ENCODE measurements around the gene GRP. TPM values are rescaled to one million over a fixed set of nuclear protein-coding genes. Genes with fewer than 3 reads are reported as not detected.
A peak's percentile ranks its signal among the peaks of the same experiment; 100 is the strongest.

The GRP gene
- polyA plus RNA-seq, 2 donors, result not detected

DNA sequence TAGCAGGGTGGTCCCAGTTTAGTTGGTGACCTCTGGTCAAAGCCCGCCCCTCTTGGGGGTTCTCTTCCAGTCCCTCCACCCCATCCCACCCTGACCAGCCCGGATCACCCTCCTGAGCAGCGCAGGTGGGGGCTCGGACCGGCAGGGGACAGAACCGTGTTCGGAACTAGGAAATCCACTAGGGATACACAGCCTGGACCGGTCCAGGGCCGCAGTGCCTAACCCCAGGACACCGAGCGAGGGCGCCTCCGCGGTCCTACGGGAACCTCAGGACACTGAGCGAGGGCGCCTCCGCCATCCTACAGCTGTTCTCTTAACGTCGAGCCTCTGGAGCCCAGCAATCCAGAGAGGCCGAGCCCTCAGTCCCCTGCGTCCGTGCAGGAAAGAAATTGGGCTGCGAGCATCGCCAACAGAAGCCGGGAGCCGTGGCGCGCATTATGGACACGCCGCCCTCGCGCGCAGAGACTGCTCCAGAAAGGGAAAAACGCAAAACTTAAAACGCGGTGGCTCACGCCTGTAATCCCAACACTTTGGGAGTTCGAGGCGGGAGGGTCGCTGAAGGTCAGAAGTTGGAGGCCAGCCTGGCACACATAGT is 44.8 kb downstream of the GRP start:
- no peaks in the 10 kb centered on the region for H3K36me3 ChIP-seq (ENCODE audit: control insufficient read depth in 2 of 2, insufficient read depth in 2 of 2, low read length in 1 of 2)
- 9 to 11% methylated on average over 41 of the region's 41 CpGs for WGBS, 2 donors
- no peak overlapping the region for H3K27ac ChIP-seq (ENCODE audit: low read depth in 2 of 2, low read length in 1 of 2)
- peaks cover 6 to 8% of the 10 kb centered on the region in 2 donors for H3K4me1 ChIP-seq (ENCODE audit: control insufficient read depth in 2 of 2, insufficient read depth in 2 of 2, low read length in 1 of 2)
- peaks cover 4 to 8% of the 10 kb centered on the region in 2 donors for H3K9me3 ChIP-seq (ENCODE audit: control insufficient read depth in 2 of 2, insufficient read depth in 1 of 2, low read depth in 1 of 2, low read length in 1 of 2)
- peaks cover 0 to 35% of the 10 kb centered on the region in 2 donors for H3K27me3 ChIP-seq (ENCODE audit: control insufficient read depth in 1 of 2, insufficient read depth in 2 of 2, low read length in 2 of 2)
- H3K4me3 ChIP-seq (ENCODE audit: low read depth in 1 of 2, low read length in 2 of 2), result peak overlapping the region in 1 of 2 donors; percentile 28

DNA sequence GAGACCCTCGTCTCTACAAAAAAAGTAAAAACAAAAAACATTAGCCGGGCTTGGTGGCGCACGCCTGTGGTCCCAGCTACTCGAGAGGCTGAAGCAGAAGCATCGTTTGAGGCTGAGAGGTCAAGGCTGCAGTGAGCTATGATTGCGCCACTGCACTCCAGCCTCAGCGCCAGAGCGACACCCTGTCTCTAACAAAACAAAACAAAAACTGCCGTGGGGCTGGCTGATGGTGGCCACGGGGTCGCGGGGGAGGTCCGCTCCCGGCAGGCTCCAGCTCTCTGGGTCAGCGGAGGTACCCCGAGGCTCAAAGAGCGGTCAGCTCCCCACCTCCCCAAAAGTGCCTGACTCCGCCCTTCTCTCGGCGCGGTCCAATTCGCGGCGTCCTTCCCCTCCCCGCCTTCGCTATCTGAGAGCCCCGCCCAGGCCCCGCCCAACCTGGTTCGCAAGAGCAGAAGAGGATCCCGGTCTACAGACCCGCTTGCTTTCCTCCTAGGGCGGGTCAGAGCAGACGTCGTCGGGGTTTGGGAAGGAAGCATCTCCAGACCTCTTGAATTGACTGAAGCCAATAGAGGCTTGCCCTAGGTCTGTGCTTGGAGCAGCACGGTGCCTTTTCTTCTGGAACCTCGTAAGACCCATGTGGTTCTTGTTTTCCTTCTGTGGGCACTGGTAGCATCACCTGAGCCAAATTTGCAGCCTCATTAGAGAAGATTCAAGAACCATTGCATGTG is 45.5 kb downstream of the GRP start:
- peaks cover 6 to 8% of the 10 kb centered on the region in 2 donors for H3K4me1 ChIP-seq (ENCODE audit: control insufficient read depth in 2 of 2, insufficient read depth in 2 of 2, low read length in 1 of 2)
- 6 to 7% methylated on average over 36 to 38 of the region's 38 CpGs for WGBS, 2 donors
- H3K27ac ChIP-seq (ENCODE audit: low read depth in 2 of 2, low read length in 1 of 2), result no peak overlapping the region
- H3K4me3 ChIP-seq (ENCODE audit: low read depth in 1 of 2, low read length in 2 of 2), result peak overlapping the region; percentile 19 to 28
- H3K9me3 ChIP-seq (ENCODE audit: control insufficient read depth in 2 of 2, insufficient read depth in 1 of 2, low read depth in 1 of 2, low read length in 1 of 2), result peaks cover 4 to 8% of the 10 kb centered on the region in 2 donors
- H3K27me3 ChIP-seq (ENCODE audit: control insufficient read depth in 1 of 2, insufficient read depth in 2 of 2, low read length in 2 of 2), result peaks cover 0 to 36% of the 10 kb centered on the region in 2 donors
- no peaks in the 10 kb centered on the region for H3K36me3 ChIP-seq (ENCODE audit: control insufficient read depth in 2 of 2, insufficient read depth in 2 of 2, low read length in 1 of 2)

DNA sequence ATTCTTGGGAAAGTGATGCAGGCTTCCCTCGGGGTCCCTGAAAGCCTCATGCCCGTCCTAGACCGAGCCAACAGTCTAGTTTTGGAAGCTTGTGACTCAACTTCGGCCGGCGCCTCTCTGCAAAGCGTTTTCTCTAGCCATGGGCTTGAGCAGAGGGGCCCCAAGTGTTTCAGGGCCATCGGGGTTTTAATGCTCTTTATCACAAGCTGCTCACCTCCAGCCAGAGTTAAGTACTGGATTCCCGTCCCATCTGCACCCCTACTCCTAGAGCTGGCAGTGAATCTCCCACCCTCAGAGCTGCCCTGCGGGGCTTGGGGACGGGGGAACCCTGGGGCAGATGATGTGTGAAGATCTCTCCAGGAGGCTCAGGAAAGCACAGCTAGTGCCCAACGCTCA is 46.0 kb downstream of the GRP start:
- peaks cover 4 to 8% of the 10 kb centered on the region in 2 donors for H3K9me3 ChIP-seq (ENCODE audit: control insufficient read depth in 2 of 2, insufficient read depth in 1 of 2, low read depth in 1 of 2, low read length in 1 of 2)
- 9 to 11% methylated on average over 12 of the region's 12 CpGs for WGBS, 2 donors
- peaks cover 6 to 8% of the 10 kb centered on the region in 2 donors for H3K4me1 ChIP-seq (ENCODE audit: control insufficient read depth in 2 of 2, insufficient read depth in 2 of 2, low read length in 1 of 2)

DNA sequence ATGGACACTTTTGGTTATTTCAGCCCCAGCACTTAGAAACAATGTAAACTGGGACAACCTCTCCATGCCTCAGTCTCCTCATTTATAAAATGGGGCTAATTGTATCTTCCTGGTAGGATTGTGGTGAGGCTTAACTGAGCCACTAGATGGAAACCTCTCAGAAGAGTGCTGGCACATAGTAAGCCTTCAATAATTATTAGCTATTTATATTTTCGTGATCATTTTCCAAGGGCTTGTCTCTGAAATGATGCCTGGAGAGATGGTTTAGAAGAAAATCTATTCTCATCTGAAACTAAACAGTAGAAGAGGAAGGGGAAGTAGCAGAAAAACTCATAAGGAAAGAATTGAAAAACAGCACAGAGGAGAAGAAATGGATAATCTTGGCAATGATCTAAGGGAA is 46.5 kb downstream of the GRP start:
- peaks cover 6 to 8% of the 10 kb centered on the region in 2 donors for H3K4me1 ChIP-seq (ENCODE audit: control insufficient read depth in 2 of 2, insufficient read depth in 2 of 2, low read length in 1 of 2)
- H3K4me3 ChIP-seq (ENCODE audit: low read depth in 1 of 2, low read length in 2 of 2), result no peak overlapping the region
- peaks cover 0 to 45% of the 10 kb centered on the region in 2 donors for H3K27me3 ChIP-seq (ENCODE audit: control insufficient read depth in 1 of 2, insufficient read depth in 2 of 2, low read length in 2 of 2)
- H3K36me3 ChIP-seq (ENCODE audit: control insufficient read depth in 2 of 2, insufficient read depth in 2 of 2, low read length in 1 of 2), result no peaks in the 10 kb centered on the region
- H3K27ac ChIP-seq (ENCODE audit: low read depth in 2 of 2, low read length in 1 of 2), result no peak overlapping the region
- H3K9me3 ChIP-seq (ENCODE audit: control insufficient read depth in 2 of 2, insufficient read depth in 1 of 2, low read depth in 1 of 2, low read length in 1 of 2), result peaks cover 4 to 8% of the 10 kb centered on the region in 2 donors
- WGBS, 2 donors, result 15 to 20% methylated on average over 1 of the region's 1 CpG

More for the DNA sequence above, 46.0 kb downstream of the GRP start:
- H3K27me3 ChIP-seq (ENCODE audit: control insufficient read depth in 1 of 2, insufficient read depth in 2 of 2, low read length in 2 of 2), result peaks cover 0 to 42% of the 10 kb centered on the region in 2 donors
- H3K36me3 ChIP-seq (ENCODE audit: control insufficient read depth in 2 of 2, insufficient read depth in 2 of 2, low read length in 1 of 2), result no peaks in the 10 kb centered on the region
- peak overlapping the region in 1 of 2 donors; percentile 28 for H3K4me3 ChIP-seq (ENCODE audit: low read depth in 1 of 2, low read length in 2 of 2)
- H3K27ac ChIP-seq (ENCODE audit: low read depth in 2 of 2, low read length in 1 of 2), result no peak overlapping the region

DNA sequence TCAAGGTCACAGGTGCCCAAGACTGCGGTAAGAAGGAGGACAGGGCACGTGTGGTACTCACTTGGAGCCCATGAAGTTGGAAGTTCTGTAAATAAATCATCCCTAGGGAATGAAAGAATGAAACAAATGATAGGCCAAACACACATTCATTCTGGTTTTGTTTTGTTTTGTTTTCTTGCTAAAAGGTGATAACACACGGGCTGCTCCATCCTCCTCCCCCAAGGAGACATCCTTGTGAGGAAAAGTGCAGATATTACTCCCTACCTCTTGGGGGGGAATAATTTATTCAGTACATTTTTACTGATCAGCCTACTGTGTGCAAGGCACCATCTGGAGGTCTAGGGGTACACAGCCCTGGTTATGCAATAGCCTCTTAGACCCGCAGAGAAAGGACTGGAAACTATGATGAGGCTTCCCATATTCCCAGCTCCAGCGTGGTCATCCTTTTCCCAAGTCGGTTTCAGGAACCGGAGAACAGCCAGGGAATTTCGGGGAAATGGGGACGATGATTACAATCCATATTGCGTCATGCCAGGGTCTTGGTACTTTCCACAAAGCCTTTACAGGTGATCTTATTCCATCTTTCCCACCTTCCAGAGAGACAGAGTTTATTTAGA is 47.0 kb downstream of the GRP start:
- no peak overlapping the region for H3K4me3 ChIP-seq (ENCODE audit: low read depth in 1 of 2, low read length in 2 of 2)
- H3K36me3 ChIP-seq (ENCODE audit: control insufficient read depth in 2 of 2, insufficient read depth in 2 of 2, low read length in 1 of 2), result no peaks in the 10 kb centered on the region
- peaks cover 0 to 45% of the 10 kb centered on the region in 2 donors for H3K27me3 ChIP-seq (ENCODE audit: control insufficient read depth in 1 of 2, insufficient read depth in 2 of 2, low read length in 2 of 2)
- H3K4me1 ChIP-seq (ENCODE audit: control insufficient read depth in 2 of 2, insufficient read depth in 2 of 2, low read length in 1 of 2), result peaks cover 6 to 8% of the 10 kb centered on the region in 2 donors
- 13 to 14% methylated on average over 10 of the region's 10 CpGs for WGBS, 2 donors
- H3K9me3 ChIP-seq (ENCODE audit: control insufficient read depth in 2 of 2, insufficient read depth in 1 of 2, low read depth in 1 of 2, low read length in 1 of 2), result peaks cover 4 to 8% of the 10 kb centered on the region in 2 donors
- H3K27ac ChIP-seq (ENCODE audit: low read depth in 2 of 2, low read length in 1 of 2), result no peak overlapping the region

DNA sequence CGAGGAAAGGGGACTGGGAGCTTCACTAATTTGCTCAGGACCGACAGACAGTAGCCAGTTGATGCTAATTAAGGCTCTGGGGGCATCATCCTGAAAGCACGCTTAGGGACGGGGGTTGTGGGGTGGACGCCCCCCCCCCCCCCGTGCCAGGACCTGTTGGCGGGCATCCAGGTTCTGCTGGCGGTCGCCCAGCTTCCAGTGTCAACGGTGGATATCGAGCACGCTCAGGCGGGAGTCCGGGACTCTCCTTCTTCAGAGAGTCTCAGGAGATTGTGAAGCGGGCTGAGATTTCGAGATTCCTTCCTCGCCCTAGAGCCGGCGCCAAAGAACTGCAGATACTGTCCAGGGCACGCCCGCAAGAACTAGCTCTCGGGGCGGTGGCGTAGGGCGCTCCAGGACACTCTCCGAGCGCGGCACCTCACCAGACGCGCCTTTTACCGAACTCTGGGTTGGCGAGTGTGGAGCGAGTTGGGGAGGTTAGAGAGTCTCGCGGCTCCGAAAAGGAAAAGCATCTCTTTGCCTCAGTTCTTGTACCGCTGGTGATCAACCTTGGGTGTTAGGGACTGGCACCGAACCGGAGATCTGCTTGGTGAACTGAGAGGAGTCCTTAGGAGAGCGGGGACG is 47.7 kb downstream of the GRP start:
- Histone ChIP-seq H3K9me3 (ENCODE audit: control insufficient read depth in 2 of 2, insufficient read depth in 1 of 2, low read depth in 1 of 2, low read length in 1 of 2) (peaks cover 4 to 8% of the 10 kb centered on the region in 2 donors), H3K27ac (ENCODE audit: low read depth in 2 of 2, low read length in 1 of 2) (no peak overlapping the region), H3K27me3 (ENCODE audit: control insufficient read depth in 1 of 2, insufficient read depth in 2 of 2, low read length in 2 of 2) (peaks cover 0 to 50% of the 10 kb centered on the region in 2 donors), H3K36me3 (ENCODE audit: control insufficient read depth in 2 of 2, insufficient read depth in 2 of 2, low read length in 1 of 2) (no peaks in the 10 kb centered on the region), H3K4me1 (ENCODE audit: control insufficient read depth in 2 of 2, insufficient read depth in 2 of 2, low read length in 1 of 2) (peaks cover 6 to 8% of the 10 kb centered on the region in 2 donors), H3K4me3 (ENCODE audit: low read depth in 1 of 2, low read length in 2 of 2) (no peak overlapping the region)
- 2 to 3% methylated on average over 39 to 41 of the region's 41 CpGs for WGBS, 2 donors

DNA sequence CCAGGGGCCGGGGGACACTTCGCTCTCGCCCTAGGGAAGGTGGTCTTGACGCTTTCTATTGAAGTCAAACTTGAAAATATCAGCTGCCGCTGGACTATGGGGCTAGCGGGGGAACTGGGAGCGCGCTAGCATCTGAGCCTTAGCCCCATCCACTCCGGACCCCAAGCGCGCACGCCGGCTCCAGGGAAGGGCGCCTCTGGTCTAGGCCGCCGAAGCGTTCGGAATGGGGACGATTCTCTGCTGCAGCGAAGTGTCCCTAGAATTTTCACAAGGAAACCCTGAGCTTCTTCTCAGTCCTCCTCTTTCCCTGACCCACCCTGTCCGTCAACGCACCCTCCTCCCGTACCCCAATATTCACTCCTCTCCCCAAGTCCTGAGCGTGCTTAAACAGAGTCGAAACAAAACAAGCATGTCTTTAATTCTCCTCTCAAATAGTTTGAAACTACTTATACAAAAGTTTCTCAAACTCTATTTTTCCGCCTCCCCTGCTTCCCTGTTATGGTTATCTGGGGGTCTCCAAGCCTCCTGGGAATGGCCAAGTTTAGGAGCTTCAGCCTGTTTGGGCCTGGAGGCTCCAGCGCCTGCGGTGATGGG is 48.3 kb downstream of the GRP start:
- 12 to 15% methylated on average over 28 of the region's 28 CpGs for WGBS, 2 donors
- Histone ChIP-seq H3K4me3 (ENCODE audit: low read depth in 1 of 2, low read length in 2 of 2) (no peak overlapping the region), H3K9me3 (ENCODE audit: control insufficient read depth in 2 of 2, insufficient read depth in 1 of 2, low read depth in 1 of 2, low read length in 1 of 2) (peaks cover 4 to 10% of the 10 kb centered on the region in 2 donors), H3K36me3 (ENCODE audit: control insufficient read depth in 2 of 2, insufficient read depth in 2 of 2, low read length in 1 of 2) (no peaks in the 10 kb centered on the region), H3K4me1 (ENCODE audit: control insufficient read depth in 2 of 2, insufficient read depth in 2 of 2, low read length in 1 of 2) (peaks cover 8 to 12% of the 10 kb centered on the region in 2 donors), H3K27me3 (ENCODE audit: control insufficient read depth in 1 of 2, insufficient read depth in 2 of 2, low read length in 2 of 2) (peaks cover 0 to 55% of the 10 kb centered on the region in 2 donors), H3K27ac (ENCODE audit: low read depth in 2 of 2, low read length in 1 of 2) (no peak overlapping the region)

DNA sequence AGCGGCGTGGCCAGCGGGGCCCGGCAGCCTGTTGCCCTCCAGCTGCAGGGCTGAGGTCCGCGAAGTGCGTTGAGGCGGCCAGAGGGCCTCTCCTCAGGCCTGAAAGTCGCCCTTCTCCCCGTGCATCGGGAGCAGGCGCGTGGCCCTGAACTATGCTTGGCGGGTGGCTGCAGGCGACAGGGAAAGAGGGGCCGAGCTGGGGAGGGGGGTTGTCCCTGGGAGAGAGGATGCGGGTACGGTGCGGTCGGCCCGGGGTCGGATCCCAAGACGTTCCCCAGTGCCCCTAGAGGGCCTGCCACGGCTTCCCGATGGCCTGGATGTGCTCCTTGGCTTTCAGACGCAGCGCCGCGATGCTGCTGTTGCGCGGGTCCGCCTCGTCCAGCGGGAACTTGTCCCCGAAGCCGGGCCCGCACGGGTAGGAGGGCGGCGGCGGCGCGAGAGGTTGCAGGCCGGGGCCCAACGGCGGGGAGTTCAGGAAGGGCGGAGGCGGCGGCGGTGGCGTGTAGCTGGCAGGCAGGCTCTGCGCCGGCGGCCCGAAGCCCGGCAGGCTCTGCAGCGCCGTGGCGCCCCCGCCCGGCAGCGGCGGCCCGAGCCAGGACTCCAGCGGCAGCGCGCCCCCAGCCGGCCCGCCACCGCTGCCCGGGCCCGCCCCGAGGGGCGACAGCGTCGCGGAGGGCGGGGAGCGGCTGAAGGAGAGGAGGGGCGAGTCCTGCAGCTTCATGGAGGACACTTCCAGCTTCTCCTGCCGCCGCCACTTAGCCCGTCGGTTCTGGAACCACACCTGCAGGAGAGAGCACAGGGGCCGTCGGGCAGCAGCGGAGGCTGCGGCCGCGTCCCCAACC is 49.0 kb downstream of the GRP start:
- H3K9me3 ChIP-seq (ENCODE audit: control insufficient read depth in 2 of 2, insufficient read depth in 1 of 2, low read depth in 1 of 2, low read length in 1 of 2), result peaks cover 4 to 13% of the 10 kb centered on the region in 2 donors
- H3K4me3 ChIP-seq (ENCODE audit: low read depth in 1 of 2, low read length in 2 of 2), result peak overlapping the region; percentile 13
- no peak overlapping the region for H3K27ac ChIP-seq (ENCODE audit: low read depth in 2 of 2, low read length in 1 of 2)
- H3K36me3 ChIP-seq (ENCODE audit: control insufficient read depth in 2 of 2, insufficient read depth in 2 of 2, low read length in 1 of 2), result no peaks in the 10 kb centered on the region
- H3K4me1 ChIP-seq (ENCODE audit: control insufficient read depth in 2 of 2, insufficient read depth in 2 of 2, low read length in 1 of 2), result peaks cover 16 to 18% of the 10 kb centered on the region in 2 donors
- peaks cover 0 to 60% of the 10 kb centered on the region in 2 donors for H3K27me3 ChIP-seq (ENCODE audit: control insufficient read depth in 1 of 2, insufficient read depth in 2 of 2, low read length in 2 of 2)
- WGBS, 2 donors, result 3% methylated on average over 51 to 90 of the region's 90 CpGs
